D721Med (cell line): ENCODE data around the gene LSM4.

Experiments
- DNase-seq: peaks from one replicate; pipeline ENCODE4 v3.0.0; 2011; ENCODE audit warnings: low spot score; ENCODE audit not compliant: insufficient read length
- FAIRE-seq: peaks from 2 replicates; lab custom pipeline; 2011; peaks lifted over from hg19 to GRCh38; lab: Jason Lieb, UNC
- TF ChIP-seq, protein P1 (sequence below): IDR thresholded peaks from 2 replicates; pipeline ENCODE4 v1.5.1; 2012; ENCODE audit warnings: mild to moderate bottlenecking, control low read depth; ENCODE audit not compliant: insufficient read depth; ENCODE audit errors: missing control alignments

Gene LSM4

DNA sequence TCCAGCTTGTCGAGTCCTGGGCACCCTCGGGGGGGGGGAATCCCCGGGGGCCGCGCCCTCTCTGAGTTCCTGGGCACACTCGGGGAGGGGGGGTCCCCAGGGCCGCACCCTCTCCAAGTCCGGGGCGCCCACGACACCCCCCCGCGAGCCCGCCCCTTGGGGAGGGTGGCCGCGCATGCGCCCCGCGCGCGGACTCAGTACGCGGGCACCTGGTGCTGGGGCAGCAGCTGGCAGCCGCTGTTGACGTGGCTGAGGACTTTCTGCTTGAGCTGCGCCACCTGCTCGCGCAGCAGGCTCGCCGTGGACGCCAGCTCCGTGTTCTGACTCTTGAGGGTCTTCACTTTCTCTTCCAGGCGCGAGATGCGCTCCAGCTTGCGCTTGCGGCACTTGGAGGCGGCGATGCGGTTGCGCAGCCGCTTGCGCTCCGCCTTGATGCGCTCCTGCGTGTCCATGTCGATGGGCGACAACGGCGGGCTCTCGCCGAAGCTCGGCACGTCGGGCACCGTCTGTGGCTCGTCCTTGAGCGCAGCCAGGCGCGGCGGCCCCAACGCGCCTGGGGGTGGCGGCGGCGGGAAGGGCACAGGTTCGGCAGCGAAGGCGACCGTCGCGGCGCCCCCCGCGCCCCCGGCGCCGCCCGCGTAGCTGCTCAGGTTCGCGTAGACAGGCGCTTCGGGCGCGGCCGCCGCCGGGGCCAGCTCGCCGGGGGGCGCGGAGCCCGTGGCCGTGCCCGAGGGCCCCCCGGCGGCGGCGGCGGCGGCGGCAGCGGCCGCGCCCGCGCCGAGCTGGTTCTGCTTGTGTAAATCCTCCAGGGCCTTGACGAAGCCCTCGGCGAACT lies 42.4 kb downstream of the LSM4 start:
- FAIRE-seq (no peak), DNase-seq (no peak)
- TF ChIP-seq, protein P1, sequence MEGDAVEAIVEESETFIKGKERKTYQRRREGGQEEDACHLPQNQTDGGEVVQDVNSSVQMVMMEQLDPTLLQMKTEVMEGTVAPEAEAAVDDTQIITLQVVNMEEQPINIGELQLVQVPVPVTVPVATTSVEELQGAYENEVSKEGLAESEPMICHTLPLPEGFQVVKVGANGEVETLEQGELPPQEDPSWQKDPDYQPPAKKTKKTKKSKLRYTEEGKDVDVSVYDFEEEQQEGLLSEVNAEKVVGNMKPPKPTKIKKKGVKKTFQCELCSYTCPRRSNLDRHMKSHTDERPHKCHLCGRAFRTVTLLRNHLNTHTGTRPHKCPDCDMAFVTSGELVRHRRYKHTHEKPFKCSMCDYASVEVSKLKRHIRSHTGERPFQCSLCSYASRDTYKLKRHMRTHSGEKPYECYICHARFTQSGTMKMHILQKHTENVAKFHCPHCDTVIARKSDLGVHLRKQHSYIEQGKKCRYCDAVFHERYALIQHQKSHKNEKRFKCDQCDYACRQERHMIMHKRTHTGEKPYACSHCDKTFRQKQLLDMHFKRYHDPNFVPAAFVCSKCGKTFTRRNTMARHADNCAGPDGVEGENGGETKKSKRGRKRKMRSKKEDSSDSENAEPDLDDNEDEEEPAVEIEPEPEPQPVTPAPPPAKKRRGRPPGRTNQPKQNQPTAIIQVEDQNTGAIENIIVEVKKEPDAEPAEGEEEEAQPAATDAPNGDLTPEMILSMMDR, result no peak

DNA sequence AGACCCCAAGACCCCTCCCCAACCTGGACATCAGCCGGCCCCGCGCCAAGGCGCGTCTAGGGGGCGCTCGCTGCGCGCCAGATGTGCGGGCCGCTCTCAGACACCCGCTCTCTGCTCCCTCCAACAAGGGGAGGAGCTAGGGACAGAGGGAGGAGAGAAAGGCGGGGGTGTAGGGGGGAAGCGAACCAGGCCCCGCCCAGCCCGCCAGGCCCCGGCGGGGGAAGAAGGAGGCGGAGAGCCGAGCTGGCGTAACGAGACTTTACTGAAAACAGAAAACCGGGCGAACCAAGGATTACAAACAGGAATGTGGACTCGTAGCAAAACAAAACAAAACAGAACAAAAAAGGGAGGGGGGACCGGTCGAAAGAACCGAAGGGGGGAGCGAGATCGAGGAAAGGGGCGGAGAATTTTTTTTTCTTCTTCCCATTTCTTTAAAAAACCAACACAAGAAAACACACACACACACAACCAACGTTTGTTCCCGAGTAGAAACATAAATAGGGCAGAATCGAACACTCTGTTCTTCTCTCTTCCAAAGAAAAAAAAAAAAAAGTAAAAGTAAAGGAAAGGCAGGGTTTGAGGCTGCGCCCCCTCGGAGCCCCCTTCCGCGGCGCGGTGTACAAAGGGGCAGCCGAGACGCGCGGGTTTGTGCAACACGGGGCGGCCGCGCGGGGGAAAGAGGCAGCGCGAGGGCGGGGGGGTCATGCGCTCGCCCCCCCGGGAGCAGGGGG lies 43.2 kb downstream of the LSM4 start:
- FAIRE-seq, result no peak

DNA sequence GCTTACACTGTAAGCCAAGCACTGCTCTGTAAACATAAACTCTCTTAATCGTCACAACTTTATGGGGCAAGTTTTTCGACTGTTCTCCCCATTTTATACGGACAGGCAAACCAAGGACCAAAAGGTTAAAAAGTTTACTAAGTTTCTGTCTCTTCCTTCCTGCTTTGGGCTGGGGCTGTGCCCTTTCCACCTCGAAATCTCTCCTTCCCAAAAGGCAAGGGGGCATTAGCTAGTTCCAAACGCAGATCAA lies 43.7 kb downstream of the LSM4 start:
- no peak for FAIRE-seq
- TF ChIP-seq, protein P1, result no peak
- no peak for DNase-seq

More for the DNA sequence above, 43.2 kb downstream of the LSM4 start:
- DNase-seq, result peak; percentile 88
- TF ChIP-seq, protein P1, result peak; percentile 65

DNA sequence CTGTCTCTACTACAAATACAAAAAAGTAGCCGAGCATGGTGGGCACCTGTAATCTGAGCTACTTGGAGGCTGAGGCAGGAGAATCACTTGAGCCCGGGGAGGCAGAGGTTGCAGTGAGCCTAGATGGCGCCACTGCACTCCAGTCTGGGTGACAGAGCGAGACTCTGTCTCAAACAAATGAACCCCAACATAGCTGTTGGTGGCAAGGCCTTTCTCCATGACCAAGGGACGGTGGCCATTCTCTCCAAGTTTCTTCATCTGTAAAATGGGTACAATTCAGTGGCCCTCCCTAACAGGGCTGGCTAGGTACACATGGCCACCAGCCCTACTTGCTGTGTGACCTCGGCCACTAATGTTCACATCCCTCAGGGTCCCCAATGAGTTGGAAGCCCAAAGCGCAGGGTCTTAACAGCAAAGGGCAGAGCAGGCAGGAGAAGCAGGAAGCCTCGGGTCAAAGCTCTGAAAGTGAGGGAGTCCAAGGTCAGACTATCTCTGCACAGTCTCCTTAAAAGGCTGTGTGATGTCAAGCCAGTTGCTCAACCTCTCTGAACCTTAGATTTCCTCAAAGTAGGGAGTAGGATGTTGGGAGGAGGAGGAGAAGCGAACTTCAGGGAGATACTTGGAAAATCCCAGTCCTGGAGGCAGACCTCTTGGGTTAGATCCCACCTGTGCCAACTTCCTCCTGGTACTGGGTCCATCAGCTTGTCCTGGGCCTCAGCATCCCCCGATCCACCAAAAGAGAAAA lies 44.2 kb downstream of the LSM4 start:
- FAIRE-seq (no peak), DNase-seq (no peak)
- TF ChIP-seq, protein P1, result peak; percentile 36

DNA sequence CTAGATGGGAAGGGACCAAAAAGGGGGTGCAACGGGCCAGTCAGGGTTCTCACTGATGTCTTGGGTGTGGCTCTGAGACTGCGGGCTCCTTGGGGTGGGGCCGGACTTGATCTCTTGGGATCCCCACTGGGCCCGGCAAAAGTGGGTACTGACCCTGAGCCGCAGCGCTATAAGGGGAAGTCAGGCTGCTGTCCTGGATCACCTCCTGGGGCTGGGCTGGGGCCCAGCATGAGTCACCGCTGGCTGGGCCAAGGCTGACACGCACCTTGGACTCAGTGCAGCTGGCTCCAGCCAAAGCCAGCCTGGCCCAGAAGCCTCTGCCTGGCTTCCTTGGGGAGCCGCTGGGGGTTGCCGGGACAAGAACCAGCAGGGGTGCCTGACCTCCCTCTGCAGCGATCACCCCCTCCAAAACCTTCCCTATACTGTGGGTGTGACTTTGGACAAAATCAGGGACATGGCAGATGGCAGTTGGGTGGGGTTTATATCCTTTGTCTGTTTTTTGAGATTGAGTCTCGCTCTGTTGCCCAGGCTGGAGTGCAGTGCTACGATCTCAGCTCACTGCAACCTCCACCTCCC lies 48.0 kb downstream of the LSM4 start:
- FAIRE-seq (no peak), DNase-seq (no peak)
- TF ChIP-seq, protein P1, result no peak

DNA sequence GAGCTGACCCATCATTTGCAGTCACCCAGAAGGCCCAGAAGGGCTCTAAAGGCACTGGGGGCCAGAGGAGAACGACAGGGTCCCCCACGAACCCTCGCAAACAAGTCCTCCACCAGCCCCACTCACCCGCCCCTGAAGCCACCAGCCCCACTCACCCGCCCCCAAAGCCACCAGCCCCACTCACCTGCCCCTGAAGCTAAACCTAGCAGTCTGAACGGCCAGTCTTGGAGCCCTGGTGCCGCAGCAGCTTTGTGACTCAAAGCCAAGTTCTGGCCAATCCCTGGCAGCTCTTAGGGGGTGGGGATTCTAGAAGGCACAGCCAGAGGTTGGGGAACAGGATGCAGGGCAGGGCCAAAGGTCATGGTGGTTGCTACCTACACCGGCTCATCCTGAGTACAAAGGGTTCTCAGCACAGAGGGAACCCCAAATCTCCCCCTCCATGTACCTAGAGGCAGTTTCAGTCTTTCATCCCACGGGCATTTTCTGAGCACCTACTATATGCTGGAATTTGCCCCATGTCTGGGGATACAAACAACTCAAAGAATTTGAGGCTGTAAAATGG lies 48.6 kb downstream of the LSM4 start, which contains the start of gene IQCN:
TSS of gene IQCN (minus strand) at position 234 of the 562 bp plus-strand sequence. CDS start 4,974 bp downstream, outside the sequence.
- no peak for DNase-seq
- FAIRE-seq, result no peak
- TF ChIP-seq, protein P1, result no peak
